ENCODE data around the gene SLC6A13.
"Not testable (repeated sequence)": the region's sequence is repeated elsewhere in the genome, so short reads cannot be mapped to it uniquely, and the experiment has no call there.

Gene SLC6A13

DNA sequence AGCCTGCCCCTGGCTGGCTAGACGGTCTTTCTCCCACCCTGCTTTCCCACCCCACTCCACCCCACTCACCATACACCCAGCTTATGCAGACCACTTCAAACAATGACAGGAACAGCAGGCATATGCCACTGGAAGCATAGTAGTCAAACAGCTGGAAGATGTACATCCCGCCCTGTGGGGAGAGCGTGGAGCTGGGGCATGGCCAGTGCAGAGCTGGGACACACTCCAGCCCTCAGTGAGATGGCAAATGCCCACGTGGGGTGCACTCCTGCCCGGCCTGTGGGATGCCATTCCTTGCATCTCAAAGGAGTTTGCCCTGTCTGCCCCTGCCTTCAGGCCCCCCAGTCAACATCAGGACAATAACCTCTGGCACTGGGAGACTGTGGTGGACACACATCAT, 67.5 kb downstream of the SLC6A13 start:
- no peak for DNase-seq

GRCh38 chr12:194276-194675, 68.4 kb downstream of the SLC6A13 start:
- no peak for DNase-seq

DNA sequence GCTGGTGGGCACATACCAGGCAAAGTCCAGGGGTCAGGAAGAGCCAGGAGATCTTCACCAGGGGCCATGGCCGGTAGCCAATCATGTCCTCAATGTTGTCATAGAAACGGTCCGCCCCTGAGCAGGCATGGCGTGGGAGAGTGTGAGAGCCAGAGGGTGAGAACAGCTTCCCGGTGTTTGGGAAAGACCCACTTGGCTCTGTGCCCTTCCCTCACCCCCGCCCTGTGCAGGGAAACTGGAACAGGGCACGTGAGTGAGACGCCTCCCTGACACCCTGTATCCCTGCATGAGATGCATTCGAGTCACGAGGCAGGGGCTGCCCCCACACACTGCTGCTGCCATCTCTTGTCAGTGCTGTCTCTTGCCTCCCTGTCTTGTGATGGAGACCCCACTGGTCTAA, 69.4 kb downstream of the SLC6A13 start:
- no peak for DNase-seq

DNA sequence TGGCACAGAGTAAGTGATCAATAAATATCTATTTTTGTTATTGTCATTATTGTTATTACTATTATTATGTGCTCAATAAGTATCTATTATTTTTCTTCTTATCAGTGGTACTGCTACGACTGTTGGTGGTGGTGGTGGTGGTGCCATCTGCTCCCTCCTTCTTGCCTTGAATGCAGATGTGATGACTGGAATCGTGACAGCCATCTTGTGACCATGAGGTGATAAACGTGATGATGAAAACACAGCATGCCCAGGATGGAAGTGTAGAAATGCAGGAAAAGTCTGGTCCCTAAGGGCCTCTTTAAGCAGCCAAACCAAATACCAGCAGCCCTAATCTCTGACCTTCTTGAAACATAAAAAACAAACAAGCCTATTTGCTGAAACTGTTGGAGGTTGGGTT, 71.1 kb downstream of the SLC6A13 start:
- DNase-seq, result no peak

- no peak for DNase-seq
Observed at GRCh38 chr12:190881-191280, 71.8 kb downstream of the SLC6A13 start.

DNA sequence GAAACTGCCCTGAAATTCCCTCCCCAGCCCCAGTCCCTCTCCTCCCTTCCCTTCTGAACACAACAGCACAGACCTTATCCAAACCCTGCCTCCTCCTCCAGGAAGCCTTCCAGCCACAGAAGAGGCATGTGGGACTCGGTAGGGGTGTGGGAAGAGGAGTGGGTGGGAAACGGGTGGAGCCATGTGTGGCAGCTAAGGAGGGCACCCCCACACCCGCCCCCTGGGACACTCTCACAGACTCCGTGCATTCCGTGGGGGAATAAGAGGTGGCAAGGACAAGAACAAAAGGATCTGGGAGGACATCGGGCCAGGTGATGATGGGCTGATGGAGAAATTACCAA, 73.0 kb downstream of the SLC6A13 start:
- no peak for DNase-seq

DNA sequence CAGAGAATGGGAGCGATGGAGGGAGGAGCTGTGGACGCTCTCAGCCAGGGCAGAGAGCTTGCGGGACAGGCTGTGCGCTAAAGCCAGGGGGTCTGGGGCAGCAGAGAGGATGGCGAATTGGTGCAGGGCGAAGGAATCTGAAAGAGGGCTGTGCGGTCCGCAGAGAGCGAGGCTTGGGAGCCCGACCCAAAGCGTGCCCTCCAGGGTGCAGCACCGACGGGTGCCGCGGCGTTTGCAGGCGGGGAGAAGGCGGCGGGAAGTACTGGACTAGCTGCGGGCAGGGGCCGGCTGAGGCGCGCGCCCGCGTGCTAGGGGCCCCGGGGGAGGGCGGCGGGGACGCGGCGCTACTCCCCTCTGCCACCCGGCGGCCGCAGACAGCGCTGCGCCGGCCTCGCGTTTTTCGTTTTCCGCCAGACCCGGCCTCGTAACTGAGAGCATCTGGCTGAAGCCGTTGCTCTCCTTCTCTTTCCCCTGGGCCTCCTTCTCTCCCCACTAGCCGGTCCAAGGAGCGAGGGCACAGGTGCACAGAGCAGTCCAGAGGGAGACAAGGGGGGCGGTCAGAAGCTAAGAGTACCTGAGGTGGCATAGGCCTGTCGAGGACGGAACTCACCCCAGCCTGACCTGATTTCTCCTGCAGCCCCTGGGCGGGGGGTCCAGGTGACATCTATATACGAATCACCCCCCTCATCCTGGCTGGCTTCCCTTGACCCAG, 73.6 kb downstream of the SLC6A13 start:
- DNase-seq, result no peak

GRCh38 chr12:187986-188909, 74.4 kb downstream of the SLC6A13 start:
- not testable (repeated sequence) for DNase-seq

DNA sequence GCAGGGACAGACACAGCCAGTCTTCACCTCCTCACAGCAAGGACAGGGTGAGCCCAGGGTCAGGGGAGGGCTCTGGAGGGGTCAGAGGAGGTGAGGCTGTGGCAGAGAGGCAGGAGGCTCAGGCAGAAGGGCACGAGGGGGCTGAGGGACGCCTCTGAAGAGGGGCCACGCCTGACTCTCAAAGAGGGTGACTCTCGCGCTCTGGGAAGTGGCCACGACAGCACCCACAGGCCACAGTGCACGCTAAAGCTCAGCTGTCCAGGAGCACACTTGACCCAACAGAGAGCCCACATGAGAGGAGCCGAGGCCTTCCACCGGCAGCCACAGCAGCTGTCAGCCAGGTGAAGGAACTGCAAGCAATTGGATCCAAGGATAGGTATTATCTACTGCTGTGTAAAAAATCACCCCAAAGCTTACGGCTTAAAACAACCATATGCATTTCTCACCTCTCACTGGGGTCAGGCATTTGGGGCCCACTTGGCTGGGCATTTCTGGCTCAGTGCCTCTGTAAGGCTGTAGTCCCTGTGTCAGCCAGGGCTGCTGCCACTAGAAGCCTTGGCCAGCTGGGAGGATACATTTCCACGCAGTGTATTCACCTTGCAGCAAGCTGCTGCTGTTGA, 76.5 kb downstream of the SLC6A13 start:
- no peak for DNase-seq

DNA sequence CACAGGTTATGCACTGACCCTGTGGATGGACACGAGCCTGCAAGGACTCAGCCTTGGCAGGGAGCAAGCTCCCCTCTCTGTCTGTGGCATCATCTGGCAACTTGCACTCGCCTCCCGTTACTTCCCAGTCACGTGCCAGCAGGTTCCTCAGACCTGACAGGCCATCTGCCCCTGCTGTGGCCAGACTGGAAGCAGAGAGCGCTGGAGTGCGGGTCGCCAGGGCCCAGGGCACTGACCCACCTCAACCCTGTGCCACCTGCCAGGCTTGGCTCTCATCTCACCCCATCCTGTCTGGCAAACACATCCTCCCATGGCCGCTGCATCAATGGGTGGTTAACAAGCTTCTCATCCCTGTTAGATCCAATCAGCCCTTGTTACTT, 77.1 kb downstream of the SLC6A13 start:
- no peak for DNase-seq

GRCh38 chr12:184811-185575, 77.6 kb downstream of the SLC6A13 start:
- no peak for DNase-seq

- no peak for DNase-seq
Observed at GRCh38 chr12:182381-182892, 80.2 kb downstream of the SLC6A13 start.

- DNase-seq, result no peak
Observed at GRCh38 chr12:181921-182320, 80.7 kb downstream of the SLC6A13 start.

DNA sequence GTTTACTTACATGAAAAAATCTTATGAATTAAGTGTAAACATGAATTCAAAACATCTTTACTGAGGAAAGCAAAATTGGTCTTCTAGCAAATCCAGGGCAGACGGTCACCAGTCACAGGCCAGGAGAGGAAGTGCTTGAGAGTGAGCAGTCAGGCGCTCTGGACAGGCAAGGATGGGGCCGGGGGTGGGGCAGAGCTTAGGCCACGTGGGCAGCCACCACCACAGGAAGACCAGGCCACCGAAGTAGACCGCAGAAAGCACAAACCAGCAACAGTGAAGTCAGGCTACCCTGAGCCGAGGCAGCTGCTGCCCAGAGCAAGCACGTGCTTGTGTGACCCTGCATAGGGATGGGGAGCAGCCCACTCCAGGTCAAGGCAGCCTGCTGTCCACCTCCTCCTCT, 82.2 kb downstream of the SLC6A13 start:
- DNase-seq, result no peak

DNA sequence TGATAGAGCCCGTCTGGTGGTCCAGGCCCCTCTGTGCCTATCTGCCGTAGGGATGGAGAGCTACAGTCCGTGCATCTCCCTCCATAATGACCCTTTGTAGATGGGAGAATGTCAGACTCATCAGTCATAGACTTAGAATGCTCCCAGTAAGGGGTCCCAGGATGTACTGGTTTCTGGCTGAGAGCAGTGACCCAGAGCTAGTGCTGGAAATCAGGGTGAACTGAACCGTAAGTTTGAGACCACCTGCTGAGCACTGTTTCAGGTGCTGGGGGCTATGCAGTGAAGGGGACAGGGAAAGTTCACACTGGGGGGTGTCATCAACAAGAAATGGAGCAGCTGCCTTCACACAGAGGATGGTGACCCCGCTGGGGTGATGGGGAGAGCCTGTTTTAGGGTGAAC, 82.8 kb downstream of the SLC6A13 start:
- no peak for DNase-seq

DNA sequence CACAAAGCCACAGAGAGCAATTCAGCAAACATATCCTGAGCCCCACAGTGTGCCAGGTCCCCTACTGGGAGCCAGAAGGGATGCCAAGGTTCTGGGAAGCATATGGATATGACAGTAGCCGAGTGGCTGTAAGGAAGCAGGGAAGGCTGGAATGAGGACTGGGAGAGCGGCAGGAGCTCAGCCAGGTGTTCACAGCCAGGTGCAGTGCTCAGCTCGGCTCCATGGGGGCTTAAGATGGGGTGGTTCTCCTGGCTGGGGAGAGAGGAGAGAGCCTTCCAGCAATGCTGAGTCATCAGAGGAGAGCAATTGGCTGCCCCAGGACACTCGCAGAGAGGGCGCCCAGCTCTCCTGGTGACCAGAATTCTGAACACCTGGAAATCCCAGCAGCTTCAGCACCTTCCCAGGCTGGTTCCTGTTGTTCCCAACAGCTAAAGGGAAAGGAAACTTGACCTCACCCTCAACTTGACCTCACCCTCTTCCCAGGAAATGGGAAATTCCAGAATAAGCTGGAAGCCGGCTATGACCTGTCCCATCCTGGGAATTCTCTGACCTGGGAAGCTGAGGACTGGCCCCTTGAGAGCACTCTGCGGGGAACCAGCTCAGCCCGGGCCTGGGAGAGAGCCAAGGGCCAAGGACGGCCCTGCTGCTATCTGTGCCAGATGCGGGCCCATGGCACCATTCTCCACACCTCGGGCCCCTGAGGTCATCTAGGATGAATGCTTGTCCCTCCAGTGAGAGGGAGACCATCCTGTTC, 83.3 kb downstream of the SLC6A13 start:
- DNase-seq, result no peak

DNA sequence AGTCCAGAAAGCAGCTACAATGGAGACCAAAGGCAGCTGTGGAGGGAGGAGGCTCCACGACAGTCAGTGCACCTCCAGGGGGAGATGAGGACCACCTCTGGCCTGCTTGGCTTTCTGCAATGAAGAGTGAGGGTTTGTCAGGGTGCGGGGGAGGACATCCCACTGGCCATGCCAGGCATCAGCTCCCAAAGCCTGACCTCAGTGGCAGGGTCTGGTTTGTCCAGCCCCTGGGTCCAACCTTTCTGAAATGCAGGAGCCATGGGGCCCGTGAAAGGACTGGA, 83.9 kb downstream of the SLC6A13 start:
- no peak for DNase-seq

- no peak for DNase-seq
Observed at GRCh38 chr12:177980-178828, 84.4 kb downstream of the SLC6A13 start.

DNA sequence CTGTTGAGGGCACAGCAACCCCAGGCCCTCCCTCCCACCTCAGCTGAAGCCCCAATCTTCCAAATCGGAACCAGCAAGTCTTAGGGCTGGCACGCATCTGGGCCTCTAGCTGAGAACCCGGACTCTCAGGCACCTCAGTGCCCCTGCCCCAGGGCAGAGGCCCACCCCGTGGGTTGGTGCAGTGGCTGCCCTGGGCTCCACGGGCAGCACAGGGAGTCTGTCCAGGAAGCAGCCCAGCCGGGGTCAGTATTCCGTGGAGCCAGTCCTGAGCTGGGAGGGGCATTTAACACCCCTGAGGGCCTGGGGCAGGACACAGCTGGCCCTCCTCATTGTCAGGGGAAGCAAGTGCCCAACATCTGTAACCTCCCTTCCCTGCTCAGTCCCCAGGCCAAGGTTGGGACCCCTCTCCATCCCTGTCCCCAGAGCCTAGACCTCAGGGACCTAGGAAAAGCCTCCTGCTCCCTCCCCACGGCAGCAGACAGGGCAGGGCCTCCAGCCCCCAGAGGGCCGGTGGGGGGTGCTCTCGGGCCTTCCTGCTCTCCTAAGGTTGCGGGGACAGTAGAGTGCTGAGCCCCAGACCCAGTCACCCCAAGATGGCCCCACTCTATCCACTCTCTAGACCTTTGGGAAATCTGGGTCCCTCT, 85.2 kb downstream of the SLC6A13 start:
- DNase-seq, result no peak

DNA sequence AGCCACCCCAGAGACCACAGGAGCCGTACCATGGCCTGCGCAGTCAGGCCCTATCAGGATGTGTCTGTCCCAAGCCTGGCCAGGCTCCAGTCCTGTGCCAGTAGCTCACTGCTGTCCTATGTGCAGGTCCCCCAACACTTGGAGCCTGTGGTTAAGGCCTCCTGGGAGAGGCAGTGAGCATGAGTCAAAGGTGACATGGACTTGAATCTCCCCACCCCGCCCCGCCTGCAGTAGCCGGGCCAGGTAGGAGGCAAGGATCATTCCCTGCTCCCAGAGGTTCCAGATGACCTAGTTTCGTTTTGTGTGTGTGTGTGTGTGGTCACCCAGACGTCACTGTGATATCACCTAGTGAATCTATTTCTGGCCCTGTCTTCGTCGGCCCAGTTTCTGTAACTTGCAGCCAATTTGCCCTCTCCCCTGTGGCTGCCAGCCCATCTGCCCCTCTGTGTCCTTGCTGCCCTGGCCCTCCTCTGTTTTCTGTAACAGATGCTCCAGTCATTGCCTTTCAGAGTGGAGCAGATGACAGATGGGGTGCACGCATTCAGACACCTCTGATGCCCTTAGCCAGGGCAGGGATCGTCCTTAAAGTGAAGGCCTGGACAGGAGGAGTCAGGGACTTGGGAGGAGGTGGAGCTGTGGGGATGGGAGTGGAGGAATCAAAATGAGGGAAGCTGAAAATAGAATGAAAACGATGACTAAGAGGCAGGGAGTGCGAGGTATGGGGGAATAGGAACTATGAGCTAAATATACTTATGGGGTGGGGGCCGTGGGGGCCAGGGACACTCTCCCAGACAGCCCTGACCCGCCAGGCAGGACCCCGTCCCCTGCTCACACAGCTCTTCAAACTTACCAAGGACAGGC, 86.1 kb downstream of the SLC6A13 start:
- DNase-seq, result no peak

Measured in activated CD4-positive, alpha-beta T cell treated with anti-CD3 and anti-CD28 coated beads for 4 hours (primary cell).